NCI-H2081 (cell line): ENCODE measurements around the gene CHFR.
"Not testable (repeated sequence)": the region's sequence is repeated elsewhere in the genome, so short reads cannot be mapped to it uniquely, and the experiment has no call there.

Source experiments
- DNase-seq, 2 experiments: peaks; one replicate each; lab custom pipeline; 2025; lab: John Stamatoyannopoulos, UW

Gene CHFR

DNA sequence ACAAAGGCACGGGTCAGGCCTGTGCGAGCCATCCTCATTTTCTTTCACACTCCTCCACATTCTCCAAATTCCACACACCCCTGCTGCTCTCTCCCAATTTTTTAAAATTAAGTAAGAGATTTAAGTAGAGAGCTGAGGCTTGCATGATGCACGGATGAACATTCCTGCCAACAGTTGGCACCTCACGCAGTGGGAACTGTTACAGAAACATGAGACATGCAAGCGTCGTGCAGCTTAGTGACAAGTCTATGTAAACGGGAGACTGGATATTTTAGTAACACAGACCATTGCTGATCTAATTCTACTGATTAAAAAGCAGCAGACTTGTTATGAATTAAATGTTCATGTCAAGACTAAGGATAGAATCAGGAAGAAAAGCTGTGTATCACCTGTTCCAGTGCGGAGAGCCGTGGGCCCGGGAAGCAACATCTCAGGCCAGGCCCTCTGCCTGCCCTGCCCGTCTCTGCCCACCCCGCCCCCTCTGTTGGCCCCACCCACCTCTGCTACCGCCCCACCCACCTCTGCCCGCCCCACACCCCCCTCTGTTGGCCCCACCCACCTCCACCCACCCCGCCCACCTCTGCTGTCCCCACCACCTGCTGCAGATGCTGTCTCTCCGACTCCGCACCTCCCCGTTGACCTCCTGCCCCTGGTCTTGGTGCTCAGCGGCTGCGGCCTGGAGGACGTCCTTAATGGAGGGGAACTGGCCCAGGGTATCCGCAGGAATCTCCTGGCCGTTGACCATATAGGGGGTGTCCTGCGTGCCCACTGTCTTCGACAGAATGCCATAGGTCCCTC, 79.9 kb downstream of the CHFR start:
- DNase-seq: no peak

DNA sequence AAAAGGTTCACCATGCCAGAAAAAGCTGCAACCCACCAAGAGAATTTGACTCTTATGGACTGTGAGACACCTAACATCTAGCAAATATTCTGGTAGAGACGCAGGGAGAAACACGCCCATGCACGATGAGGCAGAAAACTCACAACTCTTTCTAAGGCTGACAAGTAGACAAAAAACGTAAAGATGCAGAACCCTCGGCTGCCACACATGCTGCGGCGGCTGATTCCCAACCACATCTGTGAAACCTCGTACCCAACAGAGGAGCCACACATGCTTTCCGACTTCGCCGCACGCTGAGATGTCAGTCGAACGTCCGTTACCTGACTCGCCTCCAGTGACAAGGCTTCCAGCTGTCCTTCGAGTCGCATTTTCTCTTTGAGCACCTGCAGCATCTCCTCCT, 80.5 kb downstream of the CHFR start:
- no peak for DNase-seq

- DNase-seq: no peak
Measured at GRCh38 chr12:132804426-132804861, 83.0 kb downstream of the CHFR start.

GRCh38 chr12:132803888-132804287, 83.5 kb downstream of the CHFR start:
- DNase-seq: no peak

GRCh38 chr12:132803125-132803524, 84.3 kb downstream of the CHFR start:
- DNase-seq: no peak

DNA sequence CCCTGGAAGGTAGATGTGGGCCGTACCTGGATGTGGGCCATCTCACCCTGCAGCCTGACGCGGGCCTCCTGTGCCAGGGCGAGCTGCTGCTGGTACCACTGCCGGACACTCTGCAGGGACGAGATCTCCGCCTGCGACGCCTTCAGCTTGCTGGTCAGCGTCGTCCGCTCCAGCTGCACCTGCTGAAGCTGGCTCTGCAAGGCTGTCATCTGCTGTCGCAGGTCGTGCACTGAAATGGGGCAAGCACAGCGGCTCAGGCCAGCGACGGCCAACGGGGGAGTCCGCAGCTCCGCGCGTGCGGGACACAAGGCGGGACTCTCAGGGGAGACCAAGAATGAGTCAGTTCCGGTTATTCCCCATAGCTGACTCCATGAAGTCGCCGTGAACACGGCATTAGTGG, 85.7 kb downstream of the CHFR start:
- no peak for DNase-seq

- no peak for DNase-seq
Measured at GRCh38 chr12:132798836-132799235, 88.6 kb downstream of the CHFR start.

DNA sequence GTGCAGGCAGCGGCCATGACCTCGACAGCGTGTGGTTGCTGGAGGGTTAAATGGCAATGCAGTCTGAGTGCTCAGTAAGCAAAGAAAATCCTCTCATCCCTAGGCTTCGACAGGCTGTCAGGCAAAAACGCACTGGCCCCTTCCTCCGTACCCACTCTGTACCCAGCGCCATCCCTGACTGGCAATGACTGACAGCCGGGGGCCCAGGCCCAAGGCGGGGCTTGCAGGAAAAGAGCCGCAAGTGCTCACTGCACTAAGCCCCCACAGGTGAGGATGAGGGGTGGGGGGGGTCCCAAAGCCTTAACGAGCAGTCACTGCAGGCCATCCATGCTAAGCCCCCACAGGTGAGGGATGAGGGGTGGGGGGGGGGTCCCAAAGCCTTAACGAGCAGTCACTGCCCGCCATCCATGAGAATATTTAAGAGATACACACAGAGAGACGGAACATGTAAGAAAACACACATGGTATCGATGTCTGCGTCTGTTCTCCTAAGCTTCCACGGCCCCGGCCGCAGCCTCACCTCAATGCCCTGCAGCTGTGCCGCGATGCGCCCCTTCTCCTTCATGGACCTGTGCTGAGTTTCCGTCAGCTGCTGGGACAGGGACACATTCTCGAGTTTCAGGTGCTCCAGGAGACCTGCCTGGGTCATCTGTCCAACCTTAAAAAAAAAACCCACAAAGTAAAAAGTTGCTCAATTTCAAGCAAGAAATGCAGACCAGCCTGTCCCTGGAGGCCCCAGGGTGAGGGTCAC, 89.4 kb downstream of the CHFR start:
- DNase-seq: no peak

DNA sequence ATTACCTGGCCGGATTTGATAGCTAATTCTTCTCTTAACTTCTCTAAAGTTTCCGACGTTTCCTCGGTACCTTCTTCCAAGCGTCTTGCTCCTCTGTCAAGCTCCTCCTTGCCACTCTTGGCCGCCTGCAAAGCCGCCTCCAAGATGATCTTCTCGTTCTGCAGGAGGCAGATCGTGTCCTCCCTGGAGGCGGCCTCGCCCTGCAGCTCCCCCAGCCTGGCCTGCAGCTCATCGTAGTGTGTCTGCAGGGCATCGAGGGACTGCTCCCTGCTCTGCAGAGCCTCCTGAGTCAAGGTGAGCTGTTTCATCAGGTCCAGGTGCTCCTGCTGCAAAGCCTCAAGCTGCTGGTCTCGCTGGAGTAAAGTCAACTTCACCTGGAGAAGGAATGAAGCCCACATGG, 91.6 kb downstream of the CHFR start:
- no peak for DNase-seq

DNA sequence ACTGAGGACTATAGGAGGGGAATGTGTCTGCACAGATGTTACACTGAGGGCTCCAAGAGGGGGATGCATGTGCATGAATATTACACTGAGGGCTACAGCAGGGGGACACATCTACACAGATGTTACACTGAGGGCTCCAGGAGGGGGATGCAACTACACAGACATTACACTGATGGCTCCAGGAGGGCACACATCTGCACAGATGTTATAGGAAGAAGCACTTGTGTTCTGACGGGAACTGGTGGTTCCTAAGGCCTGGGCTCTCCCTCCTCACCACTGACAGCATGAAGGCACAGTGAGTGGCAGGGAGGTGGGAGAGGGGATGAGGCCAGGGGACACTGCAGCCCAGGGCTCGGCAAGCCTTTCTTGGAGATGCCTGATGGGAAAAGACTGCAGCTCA, 95.5 kb downstream of the CHFR start:
- not testable (repeated sequence) for DNase-seq

- no peak for DNase-seq
Measured at GRCh38 chr12:132789099-132789471, 98.3 kb downstream of the CHFR start.

GRCh38 chr12:132788375-132789098, 98.9 kb downstream of the CHFR start:
- DNase-seq: no peak

- DNase-seq: no peak
Measured at GRCh38 chr12:132787877-132788276, 99.5 kb downstream of the CHFR start.

DNA sequence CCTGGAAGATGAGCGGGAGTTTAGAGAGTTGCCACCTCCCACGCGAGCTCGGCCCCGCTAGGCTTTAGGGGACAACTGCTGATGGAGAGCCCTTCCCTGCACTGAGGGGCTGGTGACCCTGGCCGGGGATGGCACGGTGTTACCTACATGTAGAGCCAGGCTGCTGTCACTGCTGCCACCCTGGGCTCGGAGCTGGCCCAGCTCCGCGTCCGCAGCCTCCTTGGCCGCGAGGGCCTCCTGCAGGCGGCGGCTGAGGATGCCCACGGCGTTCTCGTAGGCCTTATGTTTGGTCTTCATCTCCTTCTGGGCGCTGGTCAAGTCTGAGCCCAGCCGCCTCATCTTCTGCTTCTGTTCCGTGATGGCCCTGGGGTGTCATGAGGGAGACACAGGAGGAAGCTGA, 101.2 kb downstream of the CHFR start:
- DNase-seq: no peak

DNA sequence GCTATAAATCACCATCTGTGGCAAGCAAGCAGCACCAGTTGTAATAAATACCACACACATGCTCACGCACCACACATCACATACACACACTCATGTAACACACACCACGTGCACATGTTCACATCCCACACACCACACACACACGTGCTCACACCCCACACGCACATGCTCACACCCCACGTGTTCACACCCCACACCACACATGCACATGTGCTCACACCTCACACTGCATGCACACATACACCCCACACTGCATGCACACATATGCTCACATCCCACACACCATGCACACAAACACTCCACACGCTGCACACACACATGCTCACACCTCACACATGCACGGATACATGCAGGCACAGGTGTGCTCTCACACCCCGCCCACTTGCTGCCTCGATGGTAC, 102.8 kb downstream of the CHFR start:
- DNase-seq: no peak

DNA sequence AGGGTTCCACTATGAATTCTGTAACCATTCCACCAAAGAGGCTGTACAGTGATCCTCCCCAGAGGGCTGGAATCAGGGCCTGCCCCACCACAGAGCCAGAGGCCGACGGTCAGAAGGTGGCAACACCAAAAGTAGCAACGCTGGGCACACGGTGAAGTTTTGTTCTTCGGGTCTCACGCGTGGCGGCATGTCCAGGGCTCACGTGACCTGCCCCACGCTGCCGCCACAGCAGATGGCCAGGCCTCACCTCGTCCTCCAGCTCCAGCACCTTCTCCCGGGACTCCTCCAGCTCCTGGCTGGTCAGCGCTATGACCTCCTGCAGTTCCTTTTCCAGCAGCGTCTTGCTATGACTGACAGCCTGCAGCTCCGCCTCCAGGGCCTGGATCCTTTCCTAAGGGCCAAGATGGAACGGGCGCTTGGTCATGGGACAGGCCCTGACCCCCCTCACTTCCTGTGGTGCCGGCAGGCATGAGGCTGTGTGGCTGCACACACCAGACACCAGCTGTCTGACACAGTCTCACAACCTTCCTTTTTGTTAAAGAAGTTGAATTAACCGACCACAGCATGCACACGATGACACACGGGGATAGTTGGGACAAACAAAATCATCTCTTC, 103.4 kb downstream of the CHFR start:
- no peak for DNase-seq
